ENCODE measurements around the gene CGB3.

DNA sequence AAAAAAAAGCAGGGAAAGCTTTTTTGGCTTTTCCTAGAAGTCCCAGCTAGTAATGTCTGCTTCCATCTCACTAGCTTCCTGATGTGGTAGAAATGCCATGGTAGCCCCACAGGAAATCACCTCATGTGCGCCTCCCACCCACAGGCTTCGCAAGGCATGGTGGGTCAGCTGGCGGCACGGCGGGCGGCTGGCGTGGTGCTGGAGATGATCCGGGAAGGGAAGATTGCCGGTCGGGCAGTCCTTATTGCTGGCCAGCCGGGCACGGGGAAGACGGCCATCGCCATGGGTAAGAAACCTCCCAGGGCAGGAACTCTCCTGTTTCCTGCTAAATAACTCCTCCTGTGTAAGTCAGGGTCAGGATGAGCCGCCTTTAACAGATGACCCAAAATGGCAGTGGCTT, 20.0 kb downstream of the CGB3 start:
- TF ChIP-seq, protein P1, sequence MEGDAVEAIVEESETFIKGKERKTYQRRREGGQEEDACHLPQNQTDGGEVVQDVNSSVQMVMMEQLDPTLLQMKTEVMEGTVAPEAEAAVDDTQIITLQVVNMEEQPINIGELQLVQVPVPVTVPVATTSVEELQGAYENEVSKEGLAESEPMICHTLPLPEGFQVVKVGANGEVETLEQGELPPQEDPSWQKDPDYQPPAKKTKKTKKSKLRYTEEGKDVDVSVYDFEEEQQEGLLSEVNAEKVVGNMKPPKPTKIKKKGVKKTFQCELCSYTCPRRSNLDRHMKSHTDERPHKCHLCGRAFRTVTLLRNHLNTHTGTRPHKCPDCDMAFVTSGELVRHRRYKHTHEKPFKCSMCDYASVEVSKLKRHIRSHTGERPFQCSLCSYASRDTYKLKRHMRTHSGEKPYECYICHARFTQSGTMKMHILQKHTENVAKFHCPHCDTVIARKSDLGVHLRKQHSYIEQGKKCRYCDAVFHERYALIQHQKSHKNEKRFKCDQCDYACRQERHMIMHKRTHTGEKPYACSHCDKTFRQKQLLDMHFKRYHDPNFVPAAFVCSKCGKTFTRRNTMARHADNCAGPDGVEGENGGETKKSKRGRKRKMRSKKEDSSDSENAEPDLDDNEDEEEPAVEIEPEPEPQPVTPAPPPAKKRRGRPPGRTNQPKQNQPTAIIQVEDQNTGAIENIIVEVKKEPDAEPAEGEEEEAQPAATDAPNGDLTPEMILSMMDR (IDR thresholded peaks at IDR 0.05; ENCODE audit: insufficient read depth, low read length), result no peak
- TF ChIP-seq GABPA (IDR thresholded peaks at IDR 0.05; ENCODE audit: low read depth), result no peak
- no peak for TF ChIP-seq POLR2AphosphoS5 (IDR thresholded peaks at IDR 0.05; ENCODE audit: low read depth)
- no peak for TF ChIP-seq SPI1 (IDR thresholded peaks at IDR 0.05; ENCODE audit: borderline replicate concordance, low read depth)
